ENCODE results near the gene DAP. TPM values are rescaled to one million over a fixed set of nuclear protein-coding genes. Genes with fewer than 3 reads are reported as not detected.

Gene DAP
- total RNA-seq, 1 donor from 2014 or later = 129 TPM

GRCh38 chr5:10712574-10713366 lies 48.3 kb downstream of the DAP start:
- DNase-seq (ENCODE audit: low spot score) (peak; percentile 61), ATAC-seq (peak; percentile 90)

- ATAC-seq = no peak
- no peak for DNase-seq (ENCODE audit: low spot score)
Measured at GRCh38 chr5:10711562-10711961, 49.5 kb downstream of the DAP start.

- DNase-seq (ENCODE audit: low spot score) = no peak
- no peak for ATAC-seq
Measured at GRCh38 chr5:10710513-10711128, 50.4 kb downstream of the DAP start.

- ATAC-seq (no peak), DNase-seq (ENCODE audit: low spot score) (no peak)
Measured at GRCh38 chr5:10709933-10710332, 51.1 kb downstream of the DAP start.

GRCh38 chr5:10709409-10709808 lies 51.6 kb downstream of the DAP start:
- ATAC-seq (no peak), DNase-seq (ENCODE audit: low spot score) (no peak)

- DNase-seq (ENCODE audit: low spot score) (no peak), ATAC-seq (no peak)
Measured at GRCh38 chr5:10708189-10708944, 52.7 kb downstream of the DAP start.

- no peak for ATAC-seq
- DNase-seq (ENCODE audit: low spot score) = no peak
Measured at GRCh38 chr5:10707198-10708142, 53.6 kb downstream of the DAP start.

- DNase-seq (ENCODE audit: low spot score) (no peak), ATAC-seq (no peak)
Measured at GRCh38 chr5:10706326-10706725, 54.7 kb downstream of the DAP start.

GRCh38 chr5:10705747-10706146 lies 55.3 kb downstream of the DAP start:
- ATAC-seq (no peak), DNase-seq (ENCODE audit: low spot score) (no peak)

GRCh38 chr5:10704949-10705621 lies 55.9 kb downstream of the DAP start:
- peak; percentile 5 for ATAC-seq
- no peak for DNase-seq (ENCODE audit: low spot score)

- DNase-seq (ENCODE audit: low spot score) = peak; percentile 72
Measured at GRCh38 chr5:10703676-10704075, 57.4 kb downstream of the DAP start.

GRCh38 chr5:10702911-10703491 lies 58.0 kb downstream of the DAP start:
- no peak for ATAC-seq
- no peak for DNase-seq (ENCODE audit: low spot score)

More at GRCh38 chr5:10703676-10704075, 57.4 kb downstream of the DAP start:
- ATAC-seq = peak; percentile 75

- DNase-seq (ENCODE audit: low spot score) = no peak
- ATAC-seq = no peak
Measured at GRCh38 chr5:10702040-10702629, 58.9 kb downstream of the DAP start.

GRCh38 chr5:10701567-10702039 lies 59.4 kb downstream of the DAP start:
- no peak for DNase-seq (ENCODE audit: low spot score)
- peak; percentile 76 for ATAC-seq

GRCh38 chr5:10700516-10700915 lies 60.5 kb downstream of the DAP start:
- ATAC-seq = no peak
- no peak for DNase-seq (ENCODE audit: low spot score)

- DNase-seq (ENCODE audit: low spot score) (no peak), ATAC-seq (no peak)
Measured at GRCh38 chr5:10699987-10700386, 61.0 kb downstream of the DAP start.

GRCh38 chr5:10699281-10699874 lies 61.7 kb downstream of the DAP start:
- DNase-seq (ENCODE audit: low spot score) = no peak

GRCh38 chr5:10695759-10696543 lies 65.1 kb downstream of the DAP start:
- DNase-seq (ENCODE audit: low spot score) (no peak), ATAC-seq (no peak)

More at GRCh38 chr5:10699281-10699874, 61.7 kb downstream of the DAP start:
- no peak for ATAC-seq

Data from left lobe of liver (tissue), 2 donors.